GM23248 (cell line): ENCODE data around the gene SH3BP2. TPM values are rescaled to one million over a fixed set of nuclear protein-coding genes. Genes with fewer than 3 reads are reported as not detected.

Experiments
- DNase-seq: peaks from one replicate; pipeline ENCODE4 v3.0.0-alpha.2; 2015
- H2AFZ ChIP-seq: fragments of 200-600 bp; sonication (generic); 2 replicates; pipeline ENCODE4 v1.6.1; 2016; ENCODE audit warnings: antibody characterized with exemption
- H3F3A ChIP-seq: fragments of 200-600 bp; sonication (generic); 2 replicates; pipeline ENCODE4 v1.6.1; 2016; ENCODE audit warnings: mild to moderate bottlenecking, antibody characterized with exemption, mixed run types; ENCODE audit not compliant: insufficient read depth
- H3K27ac ChIP-seq: fragments of 200-600 bp; sonication (generic); 2 replicates; pipeline ENCODE4 v1.5.1; 2016; ENCODE audit warnings: mild to moderate bottlenecking
- H3K27me3 ChIP-seq: fragments of 200-600 bp; sonication (generic); replicated peaks from 2 replicates; pipeline ENCODE4 v1.6.1; 2016; ENCODE audit warnings: mild to moderate bottlenecking; ENCODE audit not compliant: insufficient read depth
- H3K36me3 ChIP-seq: fragments of 200-600 bp; sonication (generic); 2 replicates; pipeline ENCODE4 v1.6.1; 2016; ENCODE audit warnings: low read depth, mild to moderate bottlenecking
- H3K4me1 ChIP-seq: fragments of 200-600 bp; sonication (generic); 2 replicates; pipeline ENCODE4 v1.6.1; 2016; ENCODE audit warnings: mild to moderate bottlenecking; ENCODE audit not compliant: insufficient read depth
- H3K4me2 ChIP-seq: fragments of 200-600 bp; sonication (generic); one replicate; pipeline ENCODE4 v1.6.1; 2016; ENCODE audit warnings: mild to moderate bottlenecking; ENCODE audit not compliant: unreplicated experiment
- H3K4me3 ChIP-seq: fragments of 200-600 bp; sonication (generic); 2 replicates; pipeline ENCODE4 v1.5.1; 2016; ENCODE audit warnings: mild to moderate bottlenecking
- H3K79me2 ChIP-seq: fragments of 200-600 bp; sonication (generic); 2 replicates; pipeline ENCODE4 v1.6.1; 2016; ENCODE audit warnings: mild to moderate bottlenecking; ENCODE audit not compliant: insufficient read depth
- H3K9ac ChIP-seq: fragments of 200-600 bp; sonication (generic); 2 replicates; pipeline ENCODE4 v1.6.1; 2016; ENCODE audit warnings: mild to moderate bottlenecking
- H3K9me2 ChIP-seq: fragments of 200-600 bp; sonication (generic); 2 replicates; pipeline ENCODE4 v1.6.1; 2016; ENCODE audit warnings: mixed run types, mild to moderate bottlenecking, moderate library complexity; ENCODE audit not compliant: insufficient read depth
- H3K9me3 ChIP-seq: fragments of 200-600 bp; sonication (generic); one replicate; pipeline ENCODE4 v1.6.1; 2017; ENCODE audit warnings: low read depth
- H4K20me1 ChIP-seq: fragments of 200-600 bp; sonication (generic); 2 replicates; pipeline ENCODE4 v1.6.0; 2016; ENCODE audit not compliant: insufficient read depth
- EZH2 ChIP-seq: fragments of 200-600 bp; sonication (generic); IDR thresholded peaks from 2 replicates; pipeline ENCODE4 v1.6.1; 2018; ENCODE audit warnings: antibody characterized with exemption, mild to moderate bottlenecking; ENCODE audit not compliant: insufficient read depth, poor library complexity, severe bottlenecking
- EZH2phosphoT487 ChIP-seq: fragments of 200-600 bp; sonication (generic); IDR thresholded peaks from 2 replicates; pipeline ENCODE4 v1.6.1; 2018; ENCODE audit warnings: antibody characterized with exemption, moderate library complexity, mild to moderate bottlenecking, low read depth; ENCODE audit not compliant: insufficient read depth
- WGBS, 2 experiments: methylation state at CpG; one replicate each; pipeline ENCODE4 v1.1.6; 2015 to 2017; ENCODE audit warnings: low lambda C conversion rate in 2 of 2, low coverage in 1 of 2; ENCODE audit errors: missing lambda C conversion rate in 2 of 2; 5-methylcytosine and 5-hydroxymethylcytosine counted together
- in situ Hi-C: fragments of 300-500 bp; cut with MboI; formaldehyde crosslinking; loops from 2 replicates; pipeline ENCODE4 v1.15.0; 2020
- polyA plus RNA-seq: library from polyadenylated mRNA; unstranded; fragments of >200 nt; fragmentation: Nextera tagmentation; extraction: Ambion mirVana; gene quantifications from 2 replicates; pipeline ENCODE4 v1.2.1, GENCODE V29; 2016
- total RNA-seq: library from RNA; depleted of rRNA; stranded (reverse); fragments of >200 nt; shearing (Covaris generic); gene quantifications from 2 replicates; pipeline ENCODE4 v1.2.3, GENCODE V29; 2014

The SH3BP2 gene
- total and polyA plus RNA-seq, 2 experiments from 2014 or later: 20.9 to 31.2 TPM

DNA sequence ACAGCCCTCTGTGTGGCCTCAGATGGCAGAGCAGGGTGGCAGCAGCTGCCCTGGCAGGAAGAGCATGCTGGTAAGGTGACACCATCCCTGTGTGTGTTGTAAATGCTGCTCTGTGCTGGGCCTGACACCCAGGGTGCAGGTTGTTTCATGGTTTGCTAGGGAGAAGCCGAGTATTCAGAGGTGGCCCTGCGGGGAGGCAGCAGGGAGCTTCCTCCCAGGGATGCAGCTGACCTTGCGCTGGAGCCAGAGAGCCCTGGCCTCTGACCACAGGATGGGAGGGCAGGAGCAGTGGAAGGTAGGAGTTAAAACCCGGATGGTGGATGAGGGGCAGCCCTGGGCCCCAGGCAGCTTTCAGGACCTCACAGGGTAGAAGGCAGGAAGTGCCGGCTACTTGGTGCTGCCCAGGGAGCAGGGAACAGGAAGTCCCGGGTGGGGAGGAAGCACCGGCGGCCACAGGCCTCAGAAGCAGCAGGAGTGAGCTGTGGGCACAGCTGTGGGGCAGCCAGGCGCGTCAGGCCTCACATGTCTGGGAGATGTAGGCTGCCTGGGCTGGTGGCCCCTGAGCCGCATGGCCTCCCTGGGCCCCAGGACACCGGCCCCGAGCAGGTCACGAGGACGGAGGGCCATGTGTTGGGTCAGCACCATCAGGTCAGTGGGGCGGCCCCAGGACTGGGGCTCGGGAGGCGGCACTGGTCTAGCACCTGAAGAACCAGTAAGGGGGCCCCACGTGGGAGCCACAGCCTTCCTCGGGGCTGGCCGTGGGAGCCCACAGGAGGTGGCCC, 19.1 kb downstream of the SH3BP2 start:
- Histone ChIP-seq H3F3A (peaks cover 9% of the 10 kb centered on the region; the same call in 1 of the 2 replicates), H2AFZ (peak overlapping the region; percentile 38), H3K36me3 (no peaks in the 10 kb centered on the region), H3K79me2 (peaks cover 81% of the 10 kb centered on the region), H3K4me1 (peaks cover 11% of the 10 kb centered on the region), H4K20me1 (no peaks in the 10 kb centered on the region), H3K9me3 (no peaks in the 10 kb centered on the region), H3K4me2 (peak overlapping the region; percentile 32), H3K9ac (peak overlapping the region; percentile 60), H3K27me3 (no peaks in the 10 kb centered on the region), H3K4me3 (peak overlapping the region; percentile 27; the same call in 1 of the 2 replicates), H3K27ac (peak overlapping the region; percentile 16; the same call in 1 of the 2 replicates), H3K9me2 (no peaks in the 10 kb centered on the region)
- 60 to 66% methylated on average over 15 to 21 of the region's 21 CpGs for WGBS, 2 experiments
- in situ Hi-C loops: no loop called here
- peak; percentile 60 for DNase-seq
- TF ChIP-seq EZH2phosphoT487 (no peak), EZH2 (no peak)

DNA sequence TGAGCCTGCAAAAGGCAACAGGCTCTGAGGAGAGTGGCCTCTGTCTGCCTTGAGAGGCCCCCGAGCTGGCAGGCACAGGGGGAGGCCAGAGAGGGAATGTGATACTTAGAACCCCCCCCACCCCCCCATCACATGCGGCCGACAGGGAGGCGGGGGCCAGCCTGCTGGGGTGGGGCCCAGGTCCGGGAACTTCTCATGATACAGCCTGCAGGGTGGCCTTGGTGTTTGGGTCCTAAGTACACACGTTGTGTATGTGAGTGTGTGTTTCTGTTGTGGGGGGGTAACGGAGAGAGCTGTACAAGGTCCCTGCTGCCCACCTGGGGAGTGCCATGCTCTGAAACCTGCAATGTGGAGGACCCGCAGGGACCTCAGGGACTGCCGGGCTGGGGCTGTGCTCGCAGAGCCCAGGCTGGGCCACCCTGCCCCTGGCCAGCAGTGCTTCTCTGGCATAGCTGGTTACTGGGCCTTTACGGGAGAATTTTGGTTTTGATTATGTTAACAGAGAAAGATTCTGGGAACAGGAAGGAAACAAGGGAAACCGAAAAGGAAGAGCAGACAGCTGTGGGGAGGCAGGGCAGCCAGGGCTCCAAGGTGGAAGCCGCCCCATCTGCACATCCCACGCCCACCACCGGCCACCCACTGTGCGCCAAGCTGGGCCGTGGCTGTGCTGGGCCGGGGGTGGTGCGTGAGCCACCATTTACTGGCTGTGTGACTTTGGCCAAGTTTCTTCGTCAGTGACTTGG, 19.9 kb downstream of the SH3BP2 start:
- peak overlapping the region; percentile 16; the same call in 1 of the 2 replicates for H3K27ac ChIP-seq
- in situ Hi-C loops: no loop called here
- H3K9me2 ChIP-seq: no peaks in the 10 kb centered on the region
- DNase-seq: peak; percentile 36
- H3K4me2 ChIP-seq: peak overlapping the region; percentile 75
- peaks cover 11% of the 10 kb centered on the region for H3K4me1 ChIP-seq
- H4K20me1 ChIP-seq: no peaks in the 10 kb centered on the region
- H3K27me3 ChIP-seq: no peaks in the 10 kb centered on the region
- TF ChIP-seq EZH2phosphoT487 (no peak), EZH2 (no peak)
- H3F3A ChIP-seq: peaks cover 9% of the 10 kb centered on the region; the same call in 1 of the 2 replicates
- H3K9me3 ChIP-seq: no peaks in the 10 kb centered on the region
- H3K36me3 ChIP-seq: no peaks in the 10 kb centered on the region
- H3K9ac ChIP-seq: peak overlapping the region; percentile 60
- H3K79me2 ChIP-seq: peaks cover 82% of the 10 kb centered on the region
- no peak overlapping the region for H2AFZ ChIP-seq
- 23 to 27% methylated on average over 16 to 20 of the region's 20 CpGs for WGBS, 2 experiments
- H3K4me3 ChIP-seq: peak overlapping the region; percentile 45; the same call in 1 of the 2 replicates

GRCh38 chr4:2813446-2814405, 20.8 kb downstream of the SH3BP2 start:
- DNase-seq: no peak
- Histone ChIP-seq H3K27ac (no peak overlapping the region), H3K4me2 (no peak overlapping the region), H3K9me2 (no peaks in the 10 kb centered on the region), H2AFZ (no peak overlapping the region), H3K27me3 (no peaks in the 10 kb centered on the region), H4K20me1 (no peaks in the 10 kb centered on the region), H3K4me1 (peaks cover 11% of the 10 kb centered on the region), H3K9me3 (no peaks in the 10 kb centered on the region), H3F3A (peaks cover 9% of the 10 kb centered on the region; the same call in 1 of the 2 replicates), H3K4me3 (no peak overlapping the region), H3K36me3 (no peaks in the 10 kb centered on the region), H3K79me2 (peaks cover 80% of the 10 kb centered on the region), H3K9ac (0 out of 2 replicates have a peak overlapping the region, but pooled peaks have one; percentile 53)
- no peak for TF ChIP-seq EZH2phosphoT487
- no peak for TF ChIP-seq EZH2
- 92 to 97% methylated on average over 17 of the region's 17 CpGs for WGBS, 2 experiments
- in situ Hi-C loops: no loop called here
